NCI-H187 (cell line): Measurements from ENCODE around the gene MOCOS.
"Not testable (repeated sequence)": the region's sequence is repeated elsewhere in the genome, so short reads cannot be mapped to it uniquely, and the experiment has no call there.

Experiments used
- DNase-seq, 2 experiments: peaks; one replicate each; lab custom pipeline; 2025; lab: John Stamatoyannopoulos, UW

MOCOS gene, protein sequence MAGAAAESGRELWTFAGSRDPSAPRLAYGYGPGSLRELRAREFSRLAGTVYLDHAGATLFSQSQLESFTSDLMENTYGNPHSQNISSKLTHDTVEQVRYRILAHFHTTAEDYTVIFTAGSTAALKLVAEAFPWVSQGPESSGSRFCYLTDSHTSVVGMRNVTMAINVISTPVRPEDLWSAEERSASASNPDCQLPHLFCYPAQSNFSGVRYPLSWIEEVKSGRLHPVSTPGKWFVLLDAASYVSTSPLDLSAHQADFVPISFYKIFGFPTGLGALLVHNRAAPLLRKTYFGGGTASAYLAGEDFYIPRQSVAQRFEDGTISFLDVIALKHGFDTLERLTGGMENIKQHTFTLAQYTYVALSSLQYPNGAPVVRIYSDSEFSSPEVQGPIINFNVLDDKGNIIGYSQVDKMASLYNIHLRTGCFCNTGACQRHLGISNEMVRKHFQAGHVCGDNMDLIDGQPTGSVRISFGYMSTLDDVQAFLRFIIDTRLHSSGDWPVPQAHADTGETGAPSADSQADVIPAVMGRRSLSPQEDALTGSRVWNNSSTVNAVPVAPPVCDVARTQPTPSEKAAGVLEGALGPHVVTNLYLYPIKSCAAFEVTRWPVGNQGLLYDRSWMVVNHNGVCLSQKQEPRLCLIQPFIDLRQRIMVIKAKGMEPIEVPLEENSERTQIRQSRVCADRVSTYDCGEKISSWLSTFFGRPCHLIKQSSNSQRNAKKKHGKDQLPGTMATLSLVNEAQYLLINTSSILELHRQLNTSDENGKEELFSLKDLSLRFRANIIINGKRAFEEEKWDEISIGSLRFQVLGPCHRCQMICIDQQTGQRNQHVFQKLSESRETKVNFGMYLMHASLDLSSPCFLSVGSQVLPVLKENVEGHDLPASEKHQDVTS

DNA sequence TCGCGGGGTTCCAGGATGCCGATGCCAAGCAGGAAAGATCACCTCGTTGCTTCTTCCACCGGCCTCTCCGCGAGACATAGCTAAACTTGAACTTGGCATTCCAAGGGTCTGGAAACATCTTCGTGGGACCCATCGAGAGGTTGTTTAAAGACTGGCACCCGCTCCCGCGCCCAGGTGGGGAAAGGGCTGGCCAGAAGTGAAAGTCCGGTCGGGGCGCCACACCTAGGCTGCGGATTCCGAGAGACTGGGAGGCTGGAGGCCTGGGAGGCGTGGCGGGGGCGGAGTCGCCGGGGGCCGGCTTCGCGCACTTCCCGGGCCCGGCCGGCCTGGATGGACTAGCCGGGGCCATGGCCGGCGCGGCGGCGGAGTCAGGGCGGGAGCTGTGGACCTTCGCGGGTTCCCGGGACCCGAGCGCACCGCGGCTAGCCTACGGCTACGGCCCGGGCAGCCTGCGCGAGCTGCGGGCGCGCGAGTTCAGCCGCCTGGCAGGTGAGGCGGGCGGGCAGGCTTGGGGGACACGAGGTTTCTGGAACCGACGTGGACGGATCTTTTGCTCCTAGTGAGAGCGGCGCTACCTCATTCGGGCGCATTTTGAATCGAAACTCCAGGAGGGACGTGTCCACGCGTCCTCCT lies at the start of gene MOCOS:
Gene MOCOS (plus strand): TSS at position 305 of the 633 bp plus-strand sequence. CDS start 43 bp downstream, at position 348.
- no peak for DNase-seq

DNA sequence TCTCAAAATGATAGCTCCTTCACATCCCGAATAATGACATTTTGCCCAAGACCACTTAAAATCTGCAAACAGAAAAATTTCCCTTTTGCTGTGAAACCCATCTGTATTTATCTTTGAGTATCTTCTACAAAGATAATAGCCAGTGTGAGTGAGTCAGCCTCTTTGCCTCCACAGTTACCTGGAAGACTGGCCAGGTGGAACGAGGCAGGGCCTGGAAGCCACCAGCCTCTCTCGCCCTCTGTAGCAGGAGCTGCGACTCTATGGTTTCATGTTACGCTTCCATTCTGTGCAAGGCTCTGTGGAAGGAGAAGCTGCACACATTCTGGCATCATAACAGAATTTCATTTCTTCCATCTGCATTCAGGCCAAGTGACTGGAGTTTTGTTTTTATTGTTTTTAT lies 48.1 kb upstream of the MOCOS start:
- no peak for DNase-seq

DNA sequence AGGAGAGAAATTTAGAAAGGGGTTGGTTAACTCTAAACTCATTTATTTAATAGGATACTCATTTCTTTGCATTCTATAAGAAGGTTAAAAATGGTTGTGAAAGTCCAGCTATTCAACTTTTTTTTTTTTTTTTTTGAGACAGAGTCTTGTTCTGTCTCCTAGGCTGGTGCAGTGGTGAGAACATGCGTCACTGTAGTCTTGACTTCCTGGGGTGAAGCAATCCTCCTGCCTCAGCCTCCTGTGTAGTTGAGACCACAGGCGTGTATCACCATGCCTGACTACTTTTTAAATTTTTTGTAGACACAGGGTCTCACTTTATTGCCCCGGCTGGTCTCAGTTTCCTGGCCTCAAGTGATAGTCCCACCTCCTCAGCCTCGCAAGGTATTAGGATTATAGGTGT lies 45.7 kb upstream of the MOCOS start:
- no peak for DNase-seq

DNA sequence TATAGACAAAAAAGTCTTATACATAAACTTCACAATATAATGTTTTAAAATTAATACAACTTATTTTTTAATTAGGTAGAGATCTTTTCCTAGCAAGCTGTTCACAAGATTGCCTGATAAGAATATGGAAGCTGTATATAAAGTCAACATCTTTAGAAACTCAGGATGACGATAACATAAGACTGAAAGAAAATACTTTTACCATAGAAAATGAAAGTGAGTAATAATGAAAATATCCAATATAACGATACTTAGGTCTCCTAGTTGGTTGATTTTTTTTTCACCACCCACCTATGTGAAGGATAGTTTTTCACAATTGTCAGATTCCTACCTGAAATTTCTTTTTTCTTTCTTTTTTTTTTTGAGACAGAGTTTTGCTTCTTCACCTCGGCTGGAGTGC lies 44.5 kb upstream of the MOCOS start:
- no peak for DNase-seq

DNA sequence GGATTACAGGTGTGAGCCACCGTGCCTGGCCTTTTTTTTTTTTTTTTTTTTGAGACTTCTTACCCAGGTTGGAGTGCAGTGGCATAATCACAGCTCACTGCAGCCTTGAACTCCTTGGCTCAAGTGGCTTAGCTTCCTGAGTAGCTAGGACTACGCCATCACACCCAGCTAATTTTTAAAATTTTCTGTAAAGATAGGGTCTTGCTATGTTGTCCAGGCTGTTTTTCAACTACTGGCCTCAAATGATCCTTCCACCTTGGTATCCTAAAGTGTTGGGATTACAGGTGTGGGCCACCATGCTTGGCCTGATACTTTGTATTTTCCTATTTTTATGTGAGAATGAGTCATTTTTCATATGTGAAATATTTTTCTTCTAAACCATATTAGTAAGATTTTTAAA lies 43.9 kb upstream of the MOCOS start:
- no peak for DNase-seq

DNA sequence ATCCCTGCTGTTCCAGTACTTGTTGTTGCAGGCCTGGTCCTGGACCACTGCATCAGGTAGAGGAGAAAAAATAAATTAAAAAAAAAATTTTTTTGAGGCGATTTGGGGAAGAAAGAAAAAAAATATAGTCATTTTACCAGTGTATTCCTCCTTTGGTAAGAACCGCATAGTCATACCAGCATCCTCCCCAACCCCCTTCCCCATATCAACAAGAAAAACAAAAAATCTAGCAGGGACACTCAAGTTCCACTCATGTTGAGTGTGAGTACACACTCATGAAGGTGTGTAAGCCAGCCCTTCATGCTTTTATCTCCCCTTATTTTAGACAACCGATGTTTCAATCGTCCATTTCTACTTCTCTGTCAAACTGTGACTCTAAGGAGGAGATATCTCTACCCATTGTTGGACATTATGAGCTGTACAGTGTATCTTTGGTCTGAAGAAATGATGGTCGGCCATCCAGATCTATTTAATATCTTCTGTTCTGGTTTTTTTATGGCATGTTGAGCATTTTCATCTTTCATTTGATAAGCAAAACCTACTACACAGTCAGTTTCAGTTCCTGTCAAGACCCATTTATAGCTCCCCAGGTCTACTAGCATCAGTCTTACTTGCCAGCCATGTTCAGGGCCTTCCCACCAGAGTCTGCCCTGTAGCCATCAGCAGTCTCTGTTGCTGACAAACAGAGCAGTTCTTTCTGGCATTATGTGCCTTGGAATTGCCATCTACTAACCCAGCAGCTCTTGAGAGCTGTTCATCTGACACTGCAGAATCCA lies 37.6 kb upstream of the MOCOS start:
- DNase-seq: no peak

DNA sequence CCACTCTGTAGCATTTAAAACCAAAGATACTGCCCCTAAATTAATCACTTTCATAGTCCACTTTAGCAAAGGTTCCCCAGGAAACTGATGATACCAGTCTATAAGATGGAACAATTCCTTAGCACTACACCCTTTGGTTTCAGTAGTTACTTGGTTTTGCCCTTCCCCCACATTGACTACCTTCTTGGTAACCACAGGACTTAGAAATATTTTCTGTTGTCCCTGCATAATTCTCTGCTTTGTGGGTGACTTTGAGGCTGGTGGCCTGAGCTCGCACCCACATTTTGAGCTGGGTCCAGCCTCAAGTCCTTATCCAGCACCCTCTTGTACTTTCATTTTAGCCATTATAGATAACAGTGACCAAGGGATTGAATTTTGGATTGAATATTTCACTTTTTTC lies 34.5 kb upstream of the MOCOS start:
- no peak for DNase-seq

DNA sequence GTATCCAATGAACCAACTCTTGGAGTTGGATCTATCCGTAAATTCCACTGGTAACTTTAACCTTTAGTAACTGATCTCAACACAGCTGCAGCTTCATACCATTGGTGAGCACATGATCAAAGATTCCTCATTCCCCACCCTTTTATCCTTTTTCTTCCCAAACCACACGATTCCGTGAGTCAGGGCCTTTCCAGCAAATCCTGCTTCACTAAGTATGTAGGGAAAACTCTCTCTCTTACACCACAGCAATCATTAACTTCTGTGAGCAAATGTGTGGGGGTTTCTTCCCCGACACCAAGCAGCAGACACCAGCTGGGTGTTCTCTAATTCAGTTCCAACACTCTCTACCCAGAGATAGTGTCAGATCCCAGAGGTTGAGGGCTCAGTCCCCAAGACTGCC lies 34.1 kb upstream of the MOCOS start:
- DNase-seq: no peak

DNA sequence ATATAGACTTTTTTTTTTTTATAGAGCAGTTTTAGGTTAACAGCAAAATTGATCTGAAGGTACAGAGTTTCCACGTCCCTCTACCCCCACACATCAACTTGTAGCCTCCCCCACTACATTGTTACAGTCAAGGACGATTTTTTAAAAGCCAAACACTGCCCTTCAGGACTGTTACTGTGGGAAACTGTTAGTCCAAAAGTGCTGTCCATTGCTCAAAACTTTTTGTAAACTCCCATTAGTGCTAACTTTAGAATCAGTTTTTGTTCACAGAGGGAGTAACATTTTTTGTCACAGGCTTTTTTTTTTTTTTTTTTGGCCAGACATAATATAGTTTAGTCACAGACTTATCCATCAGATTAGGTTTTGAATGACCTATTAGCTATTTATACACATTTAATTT lies 33.5 kb upstream of the MOCOS start:
- DNase-seq: no peak

DNA sequence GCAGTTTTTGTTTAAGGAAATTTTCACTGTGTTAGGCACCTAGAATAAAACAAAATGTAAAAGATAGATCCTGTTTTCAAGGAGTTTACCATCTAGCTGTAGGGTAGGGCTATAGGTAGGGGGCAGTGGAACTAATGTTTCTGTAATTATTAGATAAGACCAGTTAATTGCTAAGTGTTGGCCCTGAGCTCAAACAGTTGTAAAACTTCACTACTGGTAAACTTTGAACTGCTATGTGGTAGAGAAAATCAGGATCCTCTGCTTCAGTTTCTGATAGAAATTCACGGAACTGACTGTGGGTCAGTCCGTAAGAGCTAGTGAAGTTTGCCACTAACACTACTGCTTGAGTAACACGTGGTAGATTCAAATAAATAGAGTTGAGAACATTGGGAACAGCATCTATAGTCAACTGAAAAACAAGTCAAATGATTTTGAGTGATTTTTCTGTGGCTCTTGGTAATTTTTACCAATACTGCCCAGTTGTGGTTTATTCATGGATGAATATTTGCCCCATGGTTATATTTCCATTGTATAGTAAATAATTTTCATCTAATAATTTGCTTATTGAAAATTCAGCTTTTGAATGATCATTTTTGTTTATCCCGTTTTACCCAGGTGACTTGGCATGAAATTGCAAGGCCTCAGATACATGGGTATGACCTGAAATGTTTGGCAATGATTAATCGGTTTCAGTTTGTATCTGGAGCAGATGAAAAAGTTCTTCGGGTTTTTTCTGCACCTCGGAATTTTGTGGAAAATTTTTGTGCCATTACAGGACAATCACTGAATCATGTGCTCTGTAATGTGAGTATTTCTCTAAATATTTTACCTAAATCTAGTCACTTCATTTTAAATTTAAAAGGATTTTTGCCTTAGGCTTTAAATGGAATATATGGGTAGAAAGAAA lies 31.2 kb upstream of the MOCOS start:
- no peak for DNase-seq

DNA sequence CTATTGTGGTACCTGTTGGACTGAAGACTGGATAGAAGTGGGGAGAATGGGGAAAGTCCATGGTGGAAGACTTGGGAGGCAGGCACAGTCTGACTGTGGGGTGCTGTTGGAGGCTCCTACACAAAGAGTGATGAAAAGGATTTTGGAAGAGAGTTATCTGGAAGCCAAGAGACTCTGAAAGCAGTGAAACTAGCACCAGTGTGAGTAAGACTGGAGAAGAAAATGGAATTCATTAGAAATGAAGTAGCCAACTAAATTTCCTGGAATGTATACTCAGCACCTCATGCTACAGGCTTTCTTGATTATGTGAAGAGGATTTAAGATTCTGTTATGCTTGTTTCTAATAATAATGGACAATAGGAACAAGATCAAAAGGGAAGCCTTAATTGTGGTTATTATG lies 29.9 kb upstream of the MOCOS start:
- no peak for DNase-seq

DNA sequence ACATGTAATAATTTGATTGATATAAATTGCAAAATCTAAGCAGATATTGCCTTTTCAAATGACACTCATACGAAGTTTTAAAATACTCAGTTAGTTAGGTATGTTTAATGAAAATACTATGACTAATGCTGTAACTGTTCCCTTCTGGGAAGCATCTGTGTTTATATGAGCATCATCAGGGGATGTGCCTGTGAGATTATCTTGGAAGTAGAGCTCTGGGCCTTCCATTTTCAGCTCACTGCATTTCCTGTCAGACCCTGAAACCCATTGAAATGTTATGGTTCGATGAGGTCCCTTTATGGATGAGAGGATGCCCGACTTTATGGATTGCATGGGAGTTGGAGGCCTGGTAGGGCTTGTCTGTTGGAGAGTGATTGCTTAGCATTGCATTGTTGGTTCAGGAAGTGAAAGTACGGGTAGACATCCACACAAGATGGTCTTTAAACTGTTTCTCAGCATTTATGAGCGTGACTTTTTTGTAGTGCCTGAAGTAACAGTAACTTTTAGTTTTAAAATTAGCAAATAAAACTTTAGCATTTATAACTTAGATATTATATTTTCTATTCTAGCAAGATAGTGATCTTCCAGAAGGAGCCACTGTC lies 28.9 kb upstream of the MOCOS start:
- no peak for DNase-seq

DNA sequence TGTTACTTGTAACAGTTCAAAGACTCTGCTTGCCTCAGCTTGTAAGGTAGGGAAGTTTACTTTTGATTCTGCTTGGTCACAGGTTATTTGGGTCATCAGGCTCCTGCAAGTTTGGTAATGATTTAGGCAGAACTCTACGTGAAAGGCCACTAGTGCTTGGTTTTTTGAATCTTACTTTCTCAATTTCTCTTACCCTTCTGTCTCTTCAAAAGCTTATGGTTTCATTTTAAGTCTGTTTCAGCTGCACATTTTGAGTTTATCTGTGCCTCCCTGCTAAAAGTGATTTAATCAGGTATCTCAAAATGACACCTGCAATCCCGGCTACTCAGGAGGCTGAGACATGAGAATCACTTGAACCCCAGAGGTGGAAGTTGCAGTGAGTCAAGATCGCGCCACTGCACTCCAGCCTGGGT lies 26.3 kb upstream of the MOCOS start:
- DNase-seq: no peak

DNA sequence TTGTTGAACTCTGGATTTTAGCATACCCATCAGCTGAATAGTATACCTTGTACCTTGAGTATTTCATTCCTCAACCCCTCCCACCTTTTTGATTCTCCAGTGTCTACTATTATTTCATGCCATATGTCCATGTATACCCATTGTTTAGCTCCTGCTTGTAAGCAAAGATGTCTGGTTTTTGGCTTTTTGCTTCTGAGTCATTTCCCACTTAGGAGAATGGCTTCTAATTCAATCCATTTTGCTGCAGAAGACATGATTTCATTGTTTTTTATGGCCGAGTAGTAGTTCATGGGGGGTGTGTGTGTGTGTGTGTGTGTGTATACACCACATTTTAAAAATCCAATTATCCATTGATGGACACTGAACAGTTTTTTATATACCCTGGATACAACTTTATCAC lies 24.3 kb upstream of the MOCOS start:
- DNase-seq: no peak

DNA sequence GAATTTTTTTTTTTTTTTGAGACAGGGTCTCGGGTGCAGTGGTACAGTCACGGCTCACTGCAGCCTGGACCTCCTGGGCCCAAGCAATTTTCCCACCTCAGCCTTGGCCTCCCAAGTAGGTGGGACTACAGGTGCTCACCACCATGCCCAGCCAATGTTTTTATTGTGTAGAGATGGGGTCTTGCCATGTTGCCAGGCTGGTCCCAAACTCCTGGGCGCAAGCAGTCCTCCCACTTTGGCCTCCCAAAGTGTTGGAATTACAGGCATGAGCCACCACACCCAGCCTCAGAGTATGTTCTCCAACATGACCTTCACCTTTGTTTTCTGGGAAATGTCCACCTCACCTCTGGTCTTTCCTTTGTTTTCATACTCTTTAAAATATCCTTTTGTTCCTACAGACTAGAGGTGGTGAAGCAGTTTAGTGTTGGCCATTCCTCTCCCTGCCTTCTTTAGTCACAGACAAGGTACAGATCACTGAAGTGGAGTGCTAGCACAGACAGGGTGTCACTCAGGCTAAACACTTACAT lies 19.5 kb upstream of the MOCOS start:
- DNase-seq: no peak

DNA sequence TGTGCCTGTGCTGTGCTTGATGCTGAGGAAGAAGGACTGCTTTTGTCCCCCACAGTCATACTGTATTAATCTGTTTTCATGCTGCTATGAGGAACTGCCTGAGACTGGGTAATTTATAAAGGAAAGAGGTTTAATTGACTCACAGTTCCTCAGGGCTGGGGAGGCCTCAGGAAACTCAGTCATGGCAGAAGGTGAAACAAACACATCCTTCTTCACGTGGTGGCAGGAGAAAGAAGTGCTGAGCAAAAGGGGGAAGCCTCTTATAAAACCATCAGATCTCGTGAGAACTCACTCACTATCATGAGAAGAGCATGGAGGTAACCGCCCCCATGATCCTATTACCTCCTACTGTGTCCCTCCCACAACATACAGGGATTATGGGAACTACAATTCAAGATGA lies 19.0 kb upstream of the MOCOS start:
- not testable (repeated sequence) for DNase-seq

DNA sequence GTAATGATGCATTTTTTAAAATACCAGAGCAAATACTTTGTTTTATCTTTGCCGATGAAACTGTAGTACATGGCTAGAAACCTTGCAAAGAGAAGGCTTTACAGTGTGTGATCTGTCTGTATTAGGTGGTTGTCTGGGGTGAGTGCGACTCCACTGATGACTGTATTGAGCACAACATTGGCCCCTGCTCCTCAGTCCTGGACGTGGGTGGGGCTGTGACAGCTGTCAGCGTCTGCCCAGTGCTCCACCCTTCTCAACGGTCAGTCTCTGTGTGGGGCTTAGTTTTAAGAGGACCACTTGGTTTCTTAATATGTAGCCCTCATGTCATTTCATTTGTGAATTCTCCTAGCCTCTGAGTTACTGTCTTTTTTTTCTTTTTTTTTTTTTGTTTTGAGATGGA lies 17.4 kb upstream of the MOCOS start:
- DNase-seq: no peak

DNA sequence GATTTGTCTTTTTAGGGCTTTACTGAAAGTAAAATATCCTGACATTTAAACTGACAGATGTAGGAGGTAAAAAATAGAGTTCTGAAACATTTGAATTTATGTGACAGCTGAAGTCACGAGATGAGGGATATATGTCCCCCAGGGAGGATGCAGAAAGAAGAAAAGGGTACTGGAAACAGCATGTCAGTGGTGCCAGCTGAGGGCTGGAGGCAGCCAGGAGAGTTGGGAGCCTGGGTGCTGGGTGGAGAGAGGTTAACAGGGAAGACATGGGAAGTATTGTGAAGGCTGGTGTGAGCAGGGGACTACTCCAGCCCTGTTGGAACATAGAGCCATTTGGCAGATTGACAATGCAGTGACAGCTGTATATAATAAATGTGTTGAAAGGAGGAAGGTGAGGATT lies 11.8 kb upstream of the MOCOS start:
- DNase-seq: no peak

DNA sequence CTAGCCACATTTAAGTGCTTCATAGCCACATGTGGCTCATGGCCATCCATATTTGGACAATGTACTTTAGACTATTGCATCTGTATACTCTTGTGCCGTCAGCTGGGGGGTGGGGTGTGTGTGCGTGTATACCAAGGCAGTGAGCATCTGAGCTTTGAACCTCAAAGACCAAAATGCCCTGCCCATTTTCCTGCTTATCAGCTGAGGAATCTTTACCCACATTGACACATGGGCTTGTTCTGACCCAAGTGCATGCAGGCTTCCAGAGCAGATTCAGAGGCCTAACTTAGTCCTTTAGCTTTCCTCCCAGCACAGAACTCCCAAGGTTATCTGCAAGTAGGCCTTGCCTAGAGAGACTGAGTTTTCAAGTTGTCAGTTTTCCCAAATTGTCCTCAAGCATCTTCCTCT lies 11.1 kb upstream of the MOCOS start:
- DNase-seq: no peak

DNA sequence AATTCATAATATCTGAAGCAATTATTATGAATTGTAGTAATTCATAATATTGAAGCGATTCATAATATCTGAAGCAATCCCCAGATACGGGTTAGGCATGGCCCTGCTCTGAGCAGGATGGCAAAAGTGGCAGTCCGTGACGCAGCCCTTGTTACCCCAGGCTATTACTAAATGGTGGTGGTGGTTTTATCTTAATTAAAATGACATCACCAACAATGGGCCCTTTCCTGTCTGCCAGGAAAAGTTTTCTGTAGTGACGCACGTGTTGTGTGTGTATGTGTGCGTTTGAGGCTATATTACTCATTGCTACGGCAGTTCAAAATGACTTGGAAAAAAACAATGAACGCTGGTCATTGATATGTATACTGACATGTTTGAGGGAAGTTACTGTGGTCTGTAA lies 10.6 kb upstream of the MOCOS start:
- DNase-seq: no peak
